Hepatocyte (in vitro differentiated cells): ENCODE data around the gene SNAPC2. TPM values are rescaled to one million over a fixed set of nuclear protein-coding genes. Genes with fewer than 3 reads are reported as not detected.

Experiments
- DNase-seq: peaks from one replicate; pipeline ENCODE4 v3.0.0-alpha.2; 2016; ENCODE audit warnings: low spot score
- H2AFZ ChIP-seq: fragments of 200-600 bp; sonication (generic); 2 replicates; pipeline ENCODE4 v1.6.0; 2016; ENCODE audit warnings: antibody characterized with exemption, mild to moderate bottlenecking
- H3K27ac ChIP-seq: fragments of 200-600 bp; sonication (generic); 2 replicates; pipeline ENCODE4 v1.5.1; 2016; ENCODE audit warnings: mild to moderate bottlenecking
- H3K27me3 ChIP-seq: fragments of 200-600 bp; sonication (generic); 2 replicates; pipeline ENCODE4 v1.6.1; 2016
- H3K36me3 ChIP-seq: fragments of 200-600 bp; sonication (generic); replicated peaks from 2 replicates; pipeline ENCODE4 v1.5.1; 2016; ENCODE audit warnings: low read depth; ENCODE audit not compliant: insufficient read depth
- H3K4me1 ChIP-seq: fragments of 200-600 bp; sonication (generic); 2 replicates; pipeline ENCODE4 v1.5.1; 2016; ENCODE audit warnings: mild to moderate bottlenecking, moderate library complexity; ENCODE audit not compliant: insufficient read depth
- H3K4me2 ChIP-seq: fragments of 200-600 bp; sonication (generic); 2 replicates; pipeline ENCODE4 v1.6.0; 2016
- H3K4me3 ChIP-seq: fragments of 200-600 bp; sonication (generic); 2 replicates; pipeline ENCODE4 v1.5.1; 2016; ENCODE audit warnings: mild to moderate bottlenecking
- H3K79me2 ChIP-seq: fragments of 200-600 bp; sonication (generic); 2 replicates; pipeline ENCODE4 v1.6.0; 2017; ENCODE audit warnings: mild to moderate bottlenecking
- H3K9me2 ChIP-seq: fragments of 200-600 bp; sonication (generic); replicated peaks from 2 replicates; pipeline ENCODE4 v1.6.0; 2017; ENCODE audit warnings: mild to moderate bottlenecking; ENCODE audit not compliant: insufficient read depth
- H3K9me3 ChIP-seq: fragments of 200-600 bp; sonication (generic); 2 replicates; pipeline ENCODE4 v1.5.1; 2016; ENCODE audit warnings: low read depth, mild to moderate bottlenecking
- H4K20me1 ChIP-seq: fragments of 200-600 bp; sonication (generic); 2 replicates; pipeline ENCODE4 v1.6.0; 2016; ENCODE audit warnings: mild to moderate bottlenecking; ENCODE audit not compliant: insufficient read depth, poor library complexity, severe bottlenecking
- EZH2 ChIP-seq: fragments of 200-600 bp; sonication (generic); IDR thresholded peaks from 2 replicates; pipeline ENCODE4 v1.6.1; 2016; ENCODE audit warnings: antibody characterized with exemption, mild to moderate bottlenecking, borderline replicate concordance
- EZH2phosphoT487 ChIP-seq: fragments of 200-600 bp; sonication (generic); IDR thresholded peaks from one replicate; pipeline ENCODE4 v1.6.1; 2018; ENCODE audit warnings: antibody characterized with exemption, mild to moderate bottlenecking, low read depth, moderate library complexity; ENCODE audit not compliant: unreplicated experiment, severe bottlenecking
- WGBS: methylation state at CpG from one replicate; pipeline ENCODE4 v1.1.6; 2016; ENCODE audit warnings: low lambda C conversion rate; ENCODE audit errors: missing lambda C conversion rate; 5-methylcytosine and 5-hydroxymethylcytosine counted together
- polyA plus RNA-seq: library from polyadenylated mRNA; unstranded; fragments of >200 nt; fragmentation: Nextera tagmentation; extraction: Ambion mirVana; gene quantifications from 2 replicates; pipeline ENCODE4 v1.2.1, GENCODE V29; 2016
- total RNA-seq: library from RNA; depleted of rRNA; stranded (reverse); fragments of >200 nt; gene quantifications from 2 replicates; pipeline ENCODE4 v1.2.3, GENCODE V29; 2014
- TF ChIP-seq, protein P1 (sequence below): fragments of 200-600 bp; sonication (generic); IDR thresholded peaks from 2 replicates; pipeline ENCODE4 v1.5.1; 2016; ENCODE audit warnings: antibody characterized with exemption, mild to moderate bottlenecking; ENCODE audit not compliant: poor library complexity

Gene SNAPC2
- total and polyA plus RNA-seq, 2 experiments from 2014 or later = 11.8 to 17.5 TPM

DNA sequence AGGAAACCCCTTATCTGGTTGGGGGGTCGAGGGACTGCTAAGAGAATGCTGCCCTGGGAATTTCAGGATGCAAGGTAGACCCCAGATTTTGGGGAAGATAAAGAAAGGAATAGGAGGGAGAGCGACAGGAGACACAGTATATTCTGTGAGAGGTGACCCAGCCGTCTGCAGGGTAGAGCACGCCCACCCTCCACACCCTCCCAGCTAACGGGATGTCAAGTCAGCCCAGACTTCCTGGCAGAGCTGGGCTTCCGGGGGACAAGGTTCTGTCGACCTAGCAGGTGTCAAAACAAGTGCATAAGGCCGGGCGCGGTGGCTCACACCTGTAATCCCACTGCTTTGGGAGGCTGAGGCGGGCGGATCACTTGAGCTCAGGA, 45.3 kb upstream of the SNAPC2 start:
- Histone ChIP-seq H3K4me3 (no peak overlapping the region), H3K27ac (no peak overlapping the region), H3K4me1 (peaks cover 4% of the 10 kb centered on the region), H3K9me3 (no peaks in the 10 kb centered on the region), H3K27me3 (peaks cover 17% of the 10 kb centered on the region), H2AFZ (peak overlapping the region; percentile 13), H4K20me1 (no peaks in the 10 kb centered on the region), H3K9me2 (no peaks in the 10 kb centered on the region), H3K79me2 (no peaks in the 10 kb centered on the region), H3K4me2 (peak overlapping the region; percentile 91), H3K36me3 (no peaks in the 10 kb centered on the region)
- DNase-seq = no peak
- TF ChIP-seq EZH2 (no peak), EZH2phosphoT487 (no peak)
- TF ChIP-seq, protein P1, sequence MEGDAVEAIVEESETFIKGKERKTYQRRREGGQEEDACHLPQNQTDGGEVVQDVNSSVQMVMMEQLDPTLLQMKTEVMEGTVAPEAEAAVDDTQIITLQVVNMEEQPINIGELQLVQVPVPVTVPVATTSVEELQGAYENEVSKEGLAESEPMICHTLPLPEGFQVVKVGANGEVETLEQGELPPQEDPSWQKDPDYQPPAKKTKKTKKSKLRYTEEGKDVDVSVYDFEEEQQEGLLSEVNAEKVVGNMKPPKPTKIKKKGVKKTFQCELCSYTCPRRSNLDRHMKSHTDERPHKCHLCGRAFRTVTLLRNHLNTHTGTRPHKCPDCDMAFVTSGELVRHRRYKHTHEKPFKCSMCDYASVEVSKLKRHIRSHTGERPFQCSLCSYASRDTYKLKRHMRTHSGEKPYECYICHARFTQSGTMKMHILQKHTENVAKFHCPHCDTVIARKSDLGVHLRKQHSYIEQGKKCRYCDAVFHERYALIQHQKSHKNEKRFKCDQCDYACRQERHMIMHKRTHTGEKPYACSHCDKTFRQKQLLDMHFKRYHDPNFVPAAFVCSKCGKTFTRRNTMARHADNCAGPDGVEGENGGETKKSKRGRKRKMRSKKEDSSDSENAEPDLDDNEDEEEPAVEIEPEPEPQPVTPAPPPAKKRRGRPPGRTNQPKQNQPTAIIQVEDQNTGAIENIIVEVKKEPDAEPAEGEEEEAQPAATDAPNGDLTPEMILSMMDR = no peak
- 56% methylated on average over 11 of the region's 12 CpGs for WGBS

DNA sequence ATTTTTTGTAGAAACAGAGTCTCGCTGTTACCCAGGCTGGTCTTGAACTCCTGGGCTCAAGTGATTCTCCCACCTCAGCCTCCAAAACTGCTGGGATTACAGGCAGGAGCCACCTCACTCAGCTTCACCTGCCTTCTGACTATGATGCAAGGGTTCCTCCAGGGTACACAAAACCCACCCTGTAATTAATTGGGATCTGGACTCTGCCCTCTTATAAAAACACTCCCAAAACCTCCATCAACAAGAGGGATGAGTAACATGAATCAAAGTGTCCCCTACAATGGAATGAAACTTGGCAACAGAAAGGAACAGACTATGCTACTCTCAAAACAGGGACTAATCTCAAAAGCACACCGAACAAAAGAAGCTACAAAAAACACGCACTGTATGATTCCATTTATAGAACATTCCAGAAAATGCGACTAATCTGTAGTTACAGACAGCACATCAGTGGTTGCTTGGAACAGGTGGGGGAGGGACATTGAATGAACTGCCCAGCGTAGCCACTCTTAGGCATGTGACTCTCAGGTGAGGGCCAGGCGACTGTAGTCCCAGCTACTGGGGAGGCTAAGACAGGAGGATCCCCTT, 42.8 kb upstream of the SNAPC2 start:
- TF ChIP-seq EZH2phosphoT487 = no peak
- TF ChIP-seq, protein P1 = no peak
- TF ChIP-seq EZH2 = no peak
- peaks cover 4% of the 10 kb centered on the region for H3K4me1 ChIP-seq
- H2AFZ ChIP-seq = no peak overlapping the region
- DNase-seq = no peak
- H3K36me3 ChIP-seq = no peaks in the 10 kb centered on the region
- H3K4me3 ChIP-seq = no peak overlapping the region
- no peaks in the 10 kb centered on the region for H3K79me2 ChIP-seq
- no peaks in the 10 kb centered on the region for H3K9me2 ChIP-seq
- no peak overlapping the region for H3K27ac ChIP-seq
- WGBS = 95% methylated on average over 6 of the region's 6 CpGs
- H4K20me1 ChIP-seq = no peaks in the 10 kb centered on the region
- no peak overlapping the region for H3K4me2 ChIP-seq
- no peaks in the 10 kb centered on the region for H3K9me3 ChIP-seq
- peaks cover 16% of the 10 kb centered on the region for H3K27me3 ChIP-seq

DNA sequence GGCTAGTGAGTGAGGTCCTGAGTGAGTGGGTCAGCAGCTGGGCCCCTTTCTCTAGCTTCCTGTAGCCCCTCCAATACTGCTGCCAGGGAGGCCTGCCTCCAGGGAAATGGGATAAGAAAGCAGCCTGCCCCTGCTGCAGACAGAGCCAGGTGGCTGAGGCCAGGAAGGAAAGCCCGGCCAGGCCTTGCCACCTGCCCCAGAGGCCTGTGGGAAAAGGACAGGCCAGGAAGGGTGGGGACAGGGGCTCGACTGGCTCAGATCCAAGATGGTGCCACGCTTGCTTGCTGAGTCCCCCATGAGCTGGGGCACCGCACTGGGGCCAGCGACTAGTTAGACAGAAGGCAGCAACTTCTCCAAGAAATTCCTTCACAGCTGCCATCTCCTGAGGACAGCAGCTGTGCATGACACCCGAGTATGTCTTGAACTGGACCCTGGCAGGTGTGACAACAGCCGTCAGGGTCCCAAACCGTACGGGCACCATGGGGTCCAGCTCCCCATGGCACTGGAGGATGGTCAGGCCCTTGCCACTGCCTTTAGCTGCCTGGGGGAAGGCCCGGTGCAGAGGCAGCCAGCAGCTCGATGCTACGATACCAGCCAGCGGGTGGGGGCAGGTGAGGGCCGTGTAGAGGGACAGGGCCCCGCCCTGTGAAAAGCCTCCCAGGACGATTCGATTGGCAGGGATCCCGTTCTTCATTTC, 40.9 kb upstream of the SNAPC2 start:
- 89% methylated on average over 18 of the region's 18 CpGs for WGBS

More for the DNA sequence above, 40.9 kb upstream of the SNAPC2 start:
- Histone ChIP-seq H4K20me1 (no peaks in the 10 kb centered on the region), H3K36me3 (no peaks in the 10 kb centered on the region), H3K4me2 (no peak overlapping the region), H3K27ac (no peak overlapping the region), H3K4me3 (no peak overlapping the region), H3K4me1 (no peaks in the 10 kb centered on the region), H3K79me2 (no peaks in the 10 kb centered on the region), H3K9me2 (no peaks in the 10 kb centered on the region), H3K9me3 (no peaks in the 10 kb centered on the region), H3K27me3 (no peaks in the 10 kb centered on the region), H2AFZ (no peak overlapping the region)
- no peak for DNase-seq
- no peak for TF ChIP-seq EZH2
- TF ChIP-seq, protein P1 = no peak
- no peak for TF ChIP-seq EZH2phosphoT487
